Cardiac muscle cell (in vitro differentiated cells and primary cell): Measurements from ENCODE around the gene CYP1A2. TPM values are rescaled to one million over a fixed set of nuclear protein-coding genes. Genes with fewer than 3 reads are reported as not detected.

Experiments
- DNase-seq, 2 donors: peaks; one replicate each; pipeline versions ENCODE4 v3.0.0 to v3.0.0-alpha.2; 2010 to 2017; ENCODE audit warnings: low read depth in 1 of 2, low spot score in 1 of 2
- H3K27ac ChIP-seq: fragments of 200-600 bp; sonication (generic); 2 replicates; pipeline ENCODE4 v1.5.1; 2016
- H3K27me3 ChIP-seq: fragments of 200-600 bp; sonication (generic); 2 replicates; pipeline ENCODE4 v1.6.0; 2016; ENCODE audit warnings: control low read depth
- H3K36me3 ChIP-seq: fragments of 200-600 bp; sonication (generic); 2 replicates; pipeline ENCODE4 v1.5.1; 2016; ENCODE audit warnings: control low read depth
- H3K4me1 ChIP-seq: fragments of 200-600 bp; sonication (generic); 2 replicates; pipeline ENCODE4 v1.8.1; 2017; ENCODE audit warnings: low read depth, mild to moderate bottlenecking, mixed run types
- H3K4me3 ChIP-seq: fragments of 200-600 bp; sonication (generic); 2 replicates; pipeline ENCODE4 v1.5.1; 2016; ENCODE audit warnings: mild to moderate bottlenecking
- H3K9me3 ChIP-seq: fragments of 200-600 bp; sonication (generic); 2 replicates; pipeline ENCODE4 v1.5.1; 2017; ENCODE audit warnings: low read depth, mild to moderate bottlenecking, control low read depth
- CTCF ChIP-seq: IDR thresholded peaks from 2 replicates; pipeline ENCODE4 v1.5.1; 2012; ENCODE audit warnings: low read depth, mild to moderate bottlenecking, low read length
- polyA plus RNA-seq: library from polyadenylated mRNA; unstranded; fragments of >200 nt; fragmentation: Nextera tagmentation; extraction: Ambion mirVana; gene quantifications from 2 replicates; pipeline ENCODE4 v1.2.1, GENCODE V29; 2016
- total RNA-seq: library from RNA; depleted of rRNA; stranded (reverse); fragments of >200 nt; gene quantifications from 2 replicates; pipeline ENCODE4 v1.2.3, GENCODE V29; 2016

Gene CYP1A2
- total and polyA plus RNA-seq, 2 experiments from 2014 or later, result not detected

- Histone ChIP-seq H3K4me1 (peaks cover 43% of the 10 kb centered on the region), H3K27me3 (no peaks in the 10 kb centered on the region), H3K4me3 (no peak overlapping the region), H3K9me3 (no peaks in the 10 kb centered on the region), H3K27ac (peak overlapping the region; percentile 47), H3K36me3 (no peaks in the 10 kb centered on the region)
- no peak for TF ChIP-seq CTCF
- no peak for DNase-seq
Observed at GRCh38 chr15:74778599-74778970, 29.9 kb downstream of the CYP1A2 start.

GRCh38 chr15:74779162-74779648, 30.6 kb downstream of the CYP1A2 start:
- no peak overlapping the region for H3K27ac ChIP-seq
- no peaks in the 10 kb centered on the region for H3K36me3 ChIP-seq
- no peaks in the 10 kb centered on the region for H3K9me3 ChIP-seq
- DNase-seq, result no peak
- H3K4me3 ChIP-seq, result no peak overlapping the region
- no peak for TF ChIP-seq CTCF
- peaks cover 44% of the 10 kb centered on the region for H3K4me1 ChIP-seq
- no peaks in the 10 kb centered on the region for H3K27me3 ChIP-seq

GRCh38 chr15:74780523-74781430, 32.1 kb downstream of the CYP1A2 start:
- Histone ChIP-seq H3K36me3 (no peaks in the 10 kb centered on the region), H3K27ac (peak overlapping the region; percentile 71), H3K4me1 (peaks cover 47% of the 10 kb centered on the region), H3K9me3 (no peaks in the 10 kb centered on the region), H3K27me3 (no peaks in the 10 kb centered on the region), H3K4me3 (peak overlapping the region; percentile 51)
- no peak for TF ChIP-seq CTCF
- peak in 1 of 2 donors; percentile 41 for DNase-seq

GRCh38 chr15:74781431-74782258, 33.0 kb downstream of the CYP1A2 start, which contains the start of gene CSK:
TSS of gene CSK (plus strand) at chr15:74782080. CDS start at chr15:74798298, 16,218 bp downstream.
- Histone ChIP-seq H3K9me3 (no peaks in the 10 kb centered on the region), H3K27ac (peak within 1 kb of the TSS; percentile 73), H3K4me3 (peak within 1 kb of the TSS; percentile 51), H3K4me1 (peaks cover 45% of the 10 kb centered on the region), H3K27me3 (no peaks in the 10 kb centered on the region), H3K36me3 (no peaks in the 10 kb centered on the region)
- peak; percentile 51 for TF ChIP-seq CTCF
- DNase-seq, result peak; percentile 76 to 84

DNA sequence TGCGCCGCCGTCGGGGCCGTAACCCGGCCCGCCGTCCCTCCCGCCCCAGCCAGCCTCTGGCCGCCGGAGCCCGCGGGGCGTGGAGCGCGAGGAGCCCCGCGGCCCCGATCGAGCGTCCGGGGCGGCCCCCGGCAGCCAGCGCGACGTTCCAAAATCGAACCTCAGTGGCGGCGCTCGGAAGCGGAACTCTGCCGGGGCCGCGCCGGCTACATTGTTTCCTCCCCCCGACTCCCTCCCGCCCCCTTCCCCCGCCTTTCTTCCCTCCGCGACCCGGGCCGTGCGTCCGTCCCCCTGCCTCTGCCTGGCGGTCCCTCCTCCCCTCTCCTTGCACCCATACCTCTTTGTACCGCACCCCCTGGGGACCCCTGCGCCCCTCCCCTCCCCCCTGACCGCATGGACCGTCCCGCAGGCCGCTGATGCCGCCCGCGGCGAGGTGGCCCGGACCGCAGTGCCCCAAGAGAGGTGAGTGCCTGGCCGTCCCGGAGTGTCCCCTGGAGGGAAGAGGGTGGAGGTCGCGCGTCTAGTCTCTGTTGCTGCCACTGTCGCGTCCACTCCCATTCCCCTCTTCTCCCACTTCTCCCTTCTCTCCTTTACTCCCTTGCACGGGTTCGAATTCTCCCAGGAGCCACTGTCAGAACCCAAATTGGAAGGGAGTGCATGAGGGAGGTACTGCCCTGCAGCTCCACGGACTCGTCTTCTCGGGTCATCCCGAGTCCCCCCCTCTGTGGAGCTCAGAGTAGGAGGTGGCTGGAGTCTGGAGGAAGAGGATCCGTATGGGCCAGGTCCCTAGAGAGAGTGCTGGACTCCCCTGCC, 33.8 kb downstream of the CYP1A2 start:
- Histone ChIP-seq H3K36me3 (no peaks in the 10 kb centered on the region), H3K9me3 (no peaks in the 10 kb centered on the region), H3K27ac (peak overlapping the region; percentile 73), H3K4me1 (peaks cover 45% of the 10 kb centered on the region), H3K27me3 (no peaks in the 10 kb centered on the region), H3K4me3 (peak overlapping the region; percentile 51)
- DNase-seq, result peak; percentile 24 to 48
- TF ChIP-seq CTCF, result no peak
